Jurkat, Clone E6-1 (cell line): ENCODE measurements around the gene YPEL1.

Experiments used
- DNase-seq: peaks from one replicate; pipeline ENCODE4 v3.0.0-alpha.2; 2011; ENCODE audit warnings: low read depth, low spot score
- H3K4me3 ChIP-seq: 2 replicates; pipeline ENCODE4 v1.5.1; 2011; ENCODE audit warnings: mild to moderate bottlenecking, low read length, control low read depth, moderate library complexity

YPEL1 gene

DNA sequence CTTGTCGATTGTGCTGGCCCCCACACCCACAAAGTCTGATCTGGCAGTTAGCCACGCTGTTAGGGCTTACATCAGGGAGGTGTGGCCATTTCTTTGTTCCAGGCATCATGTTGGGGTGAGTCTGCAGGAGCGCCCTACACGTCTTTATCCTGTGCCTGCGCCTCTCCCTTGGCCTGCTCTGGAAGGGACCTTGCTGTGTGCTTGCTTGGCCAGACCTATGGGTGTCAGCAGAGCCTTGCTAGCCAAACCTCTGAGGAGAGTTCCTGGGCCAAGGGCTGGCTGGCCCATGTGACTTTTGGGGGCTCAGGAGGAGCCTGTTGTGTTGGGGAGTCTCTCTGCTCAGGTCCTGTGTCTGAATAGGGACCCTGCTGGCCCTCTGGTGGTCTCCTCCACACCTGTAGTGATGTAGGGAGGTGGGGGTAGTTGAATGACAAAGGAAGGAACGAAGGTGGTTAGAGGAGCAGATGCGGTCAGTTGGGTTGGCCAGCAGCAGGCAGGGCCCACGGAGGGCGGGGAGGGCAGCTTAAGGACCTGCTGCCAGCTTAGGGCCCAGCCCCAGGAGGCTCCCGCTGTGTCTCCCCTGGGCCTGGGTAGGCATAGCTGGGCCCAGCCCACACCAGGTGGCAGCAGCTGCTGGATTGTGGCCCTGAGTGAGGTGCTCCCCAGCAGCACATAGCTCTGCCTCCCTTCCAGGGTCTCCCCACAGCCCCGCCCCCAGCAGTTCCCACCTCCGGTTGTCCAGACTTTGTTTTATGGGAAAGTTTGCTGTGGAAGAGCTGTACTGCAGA, 61.9 kb downstream of the YPEL1 start:
- DNase-seq = no peak
- H3K4me3 ChIP-seq = no peak overlapping the region

DNA sequence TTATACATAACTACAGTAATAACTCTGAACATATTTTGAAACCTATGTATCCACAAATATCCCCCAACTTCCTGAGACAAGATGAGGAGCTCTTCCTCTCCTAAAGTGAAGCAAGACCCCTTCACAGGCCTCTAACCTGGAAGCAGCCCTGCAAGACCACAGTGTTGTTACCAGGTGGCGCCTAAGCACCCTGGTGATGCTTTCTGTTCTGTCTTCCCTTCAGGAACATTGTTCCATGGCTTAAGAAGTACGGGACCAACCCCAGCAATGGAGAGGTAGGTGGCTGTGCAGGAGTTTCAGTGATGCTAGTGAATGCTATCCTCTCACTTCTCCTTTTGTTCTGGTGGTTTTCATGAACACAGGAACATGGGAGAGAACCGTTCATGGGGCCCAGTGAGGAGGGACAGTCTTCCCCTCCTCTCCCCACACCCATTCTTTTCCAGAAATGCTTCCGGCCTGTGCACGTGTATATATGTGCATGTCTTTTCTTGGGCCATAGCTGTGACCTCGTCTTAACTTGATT, 63.4 kb downstream of the YPEL1 start:
- no peak for DNase-seq
- H3K4me3 ChIP-seq = no peak overlapping the region

DNA sequence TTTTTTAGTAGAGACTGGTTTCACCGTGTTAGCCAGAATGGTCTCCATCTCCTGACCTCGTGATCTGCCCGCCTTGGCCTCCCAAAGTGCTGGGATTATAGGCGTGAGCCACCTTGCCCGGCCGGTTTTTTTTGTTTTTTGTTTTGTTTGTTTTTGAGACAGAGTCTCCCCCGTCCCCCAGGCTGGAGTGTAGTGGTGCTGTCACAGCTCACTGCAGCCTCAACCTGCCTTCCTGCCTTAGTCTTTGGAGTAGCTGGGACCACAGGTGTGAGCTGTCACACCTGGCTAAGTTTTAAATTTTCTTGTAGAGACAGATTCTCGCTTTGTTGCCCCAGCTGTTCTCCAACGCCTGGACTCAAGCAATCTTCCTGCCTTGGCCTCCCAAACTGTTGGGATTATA, 66.6 kb downstream of the YPEL1 start:
- H3K4me3 ChIP-seq = no peak overlapping the region
- DNase-seq = no peak

DNA sequence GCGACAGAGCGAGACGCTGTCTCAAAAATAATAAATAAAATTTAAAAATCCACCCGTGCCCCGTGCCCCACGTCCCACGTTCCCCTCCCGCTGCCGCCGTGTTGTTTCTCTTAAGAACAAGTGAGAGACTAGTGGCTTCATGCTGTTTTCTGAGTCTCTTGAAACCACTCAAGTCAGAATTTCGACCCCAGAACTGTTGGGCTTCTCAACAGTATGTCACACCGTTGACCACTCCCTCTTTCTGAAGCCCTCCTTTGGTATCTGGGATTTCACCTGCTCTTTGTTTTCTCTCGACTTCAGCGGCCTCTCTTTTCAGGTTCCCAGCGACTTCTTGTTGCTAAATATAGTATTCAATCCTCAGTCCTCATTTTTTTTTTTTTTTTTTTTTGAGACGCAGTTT, 68.8 kb downstream of the YPEL1 start:
- peak overlapping the region; percentile 91 for H3K4me3 ChIP-seq
- no peak for DNase-seq

DNA sequence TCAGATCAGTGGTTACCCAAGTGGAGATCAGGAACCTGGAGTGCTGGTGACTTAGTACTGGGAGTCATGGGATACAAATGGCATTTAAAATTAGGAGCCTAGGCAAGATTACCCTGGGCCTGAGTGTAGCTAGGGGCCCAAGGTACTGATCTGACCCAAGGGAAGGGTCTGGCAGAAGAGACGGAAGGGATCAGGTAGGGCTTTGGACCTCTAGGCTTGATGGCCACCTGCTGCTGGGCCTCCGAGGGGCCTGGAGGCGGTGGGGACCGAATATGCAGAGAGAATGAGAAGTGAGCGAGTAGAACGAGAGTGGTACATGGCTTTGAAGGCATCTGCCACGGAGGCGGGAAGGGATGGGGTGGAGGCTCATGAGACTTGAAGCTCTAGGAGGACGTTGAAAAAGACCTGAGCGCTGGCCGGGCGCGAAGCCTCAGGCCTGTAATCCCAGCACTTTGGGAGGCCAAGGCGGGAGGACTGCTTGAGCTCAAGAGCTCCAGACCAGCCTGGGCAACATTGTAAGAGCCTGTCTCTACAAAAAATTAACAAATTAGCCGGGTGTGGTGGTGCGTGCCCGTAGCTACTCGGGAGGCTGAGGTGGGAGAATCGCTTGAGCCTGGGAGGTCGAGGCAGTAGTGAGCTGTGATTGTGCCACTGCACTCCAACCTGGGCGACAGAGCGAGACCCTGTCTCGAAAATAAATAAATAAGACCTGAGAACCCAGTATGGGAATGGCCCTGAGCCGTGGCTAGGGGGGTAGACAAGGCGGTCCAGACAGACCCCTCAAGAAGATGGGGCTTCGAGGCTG, 70.3 kb downstream of the YPEL1 start:
- H3K4me3 ChIP-seq = peak overlapping the region; percentile 91
- DNase-seq = no peak

DNA sequence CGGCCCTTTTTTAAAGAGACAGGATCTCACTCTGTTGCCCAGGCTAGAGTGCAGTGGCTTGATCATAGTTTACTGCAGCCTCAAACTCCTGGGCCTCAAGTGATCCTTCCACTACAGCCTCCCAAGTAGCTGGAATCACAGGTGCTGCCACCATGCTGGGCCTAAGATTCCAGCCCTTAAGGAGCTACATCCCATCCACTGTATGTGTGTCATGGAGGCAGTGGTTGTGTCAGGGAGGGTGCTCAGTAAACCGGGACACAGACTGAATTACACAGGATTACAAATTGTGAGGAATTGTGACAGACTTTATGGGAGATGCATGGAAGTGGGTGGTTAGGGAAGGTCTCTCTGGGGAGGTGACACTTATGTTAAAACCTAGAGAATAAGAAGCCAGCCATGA, 71.9 kb downstream of the YPEL1 start:
- DNase-seq = no peak

DNA sequence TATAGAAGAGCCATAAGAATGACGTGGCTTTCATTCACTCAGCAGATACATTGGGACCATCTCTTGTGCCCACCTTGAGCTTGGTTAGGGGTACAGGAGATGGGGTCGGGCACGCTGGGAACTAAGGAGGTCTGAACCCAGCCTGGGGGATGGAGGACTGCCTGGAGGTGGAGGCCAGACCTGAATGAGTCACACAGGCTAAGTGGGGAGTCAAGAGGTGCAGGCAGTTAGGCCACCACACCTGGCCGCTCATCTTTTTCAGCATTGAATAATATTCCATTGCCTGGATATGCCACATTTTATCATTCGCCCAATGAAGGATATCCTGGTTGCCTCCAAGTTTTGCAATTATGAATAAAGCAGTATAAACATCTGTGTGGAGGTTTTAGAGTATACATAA, 73.6 kb downstream of the YPEL1 start:
- DNase-seq = no peak

More for the DNA sequence above, 71.9 kb downstream of the YPEL1 start:
- no peak overlapping the region for H3K4me3 ChIP-seq

DNA sequence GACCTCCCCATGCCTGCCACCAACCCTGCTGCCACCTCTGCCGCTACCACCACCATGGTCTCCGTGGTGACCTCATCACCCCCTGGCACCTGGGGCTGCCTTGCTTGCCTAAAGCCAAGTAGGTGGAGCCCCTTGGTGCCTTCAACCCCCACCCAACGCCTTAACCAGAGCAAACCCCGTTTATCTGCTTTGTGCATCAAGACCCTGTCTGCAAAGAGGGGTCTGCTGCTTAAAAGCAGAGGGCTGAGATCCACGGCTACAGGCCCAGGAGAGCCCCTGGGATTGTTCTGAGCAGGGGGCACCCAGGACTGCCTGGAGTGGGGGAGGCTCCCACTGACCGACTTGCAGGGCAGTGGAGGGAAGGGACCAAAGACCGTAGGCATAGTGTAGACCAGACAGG, 74.7 kb downstream of the YPEL1 start:
- H3K4me3 ChIP-seq = no peak overlapping the region
- no peak for DNase-seq

More for the DNA sequence above, 73.6 kb downstream of the YPEL1 start:
- H3K4me3 ChIP-seq = no peak overlapping the region

DNA sequence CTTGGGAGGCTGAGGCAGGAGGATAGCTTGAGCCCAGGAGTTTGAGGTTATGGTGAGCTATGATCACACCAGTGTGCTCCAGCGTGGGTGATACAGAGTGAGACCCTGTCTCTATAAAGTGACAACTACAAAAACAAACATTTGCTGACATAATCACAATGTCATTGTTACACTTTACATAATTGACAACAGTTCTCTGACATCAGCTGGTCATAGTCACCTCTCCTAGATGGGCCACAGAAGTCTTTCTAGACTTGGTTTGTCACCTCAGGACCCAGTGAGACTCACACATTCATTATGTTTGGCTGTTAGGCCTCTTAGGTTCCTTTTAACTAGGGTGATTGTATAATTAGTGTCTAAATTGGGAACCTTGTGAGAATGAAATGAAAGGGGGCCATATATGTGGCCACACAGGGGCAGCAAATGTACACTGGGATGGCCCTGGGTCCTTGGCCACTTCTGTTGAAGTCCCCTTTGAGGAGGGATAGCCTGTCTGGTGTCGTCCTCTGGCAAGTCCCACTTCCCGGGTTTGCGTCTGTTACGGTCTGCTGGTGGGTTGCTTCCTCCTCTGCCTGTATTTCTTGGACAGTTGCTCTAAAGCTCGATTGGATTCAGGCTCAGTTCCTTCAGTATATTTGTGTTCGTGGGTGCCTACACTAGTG, 75.6 kb downstream of the YPEL1 start:
- no peak overlapping the region for H3K4me3 ChIP-seq
- DNase-seq = no peak

DNA sequence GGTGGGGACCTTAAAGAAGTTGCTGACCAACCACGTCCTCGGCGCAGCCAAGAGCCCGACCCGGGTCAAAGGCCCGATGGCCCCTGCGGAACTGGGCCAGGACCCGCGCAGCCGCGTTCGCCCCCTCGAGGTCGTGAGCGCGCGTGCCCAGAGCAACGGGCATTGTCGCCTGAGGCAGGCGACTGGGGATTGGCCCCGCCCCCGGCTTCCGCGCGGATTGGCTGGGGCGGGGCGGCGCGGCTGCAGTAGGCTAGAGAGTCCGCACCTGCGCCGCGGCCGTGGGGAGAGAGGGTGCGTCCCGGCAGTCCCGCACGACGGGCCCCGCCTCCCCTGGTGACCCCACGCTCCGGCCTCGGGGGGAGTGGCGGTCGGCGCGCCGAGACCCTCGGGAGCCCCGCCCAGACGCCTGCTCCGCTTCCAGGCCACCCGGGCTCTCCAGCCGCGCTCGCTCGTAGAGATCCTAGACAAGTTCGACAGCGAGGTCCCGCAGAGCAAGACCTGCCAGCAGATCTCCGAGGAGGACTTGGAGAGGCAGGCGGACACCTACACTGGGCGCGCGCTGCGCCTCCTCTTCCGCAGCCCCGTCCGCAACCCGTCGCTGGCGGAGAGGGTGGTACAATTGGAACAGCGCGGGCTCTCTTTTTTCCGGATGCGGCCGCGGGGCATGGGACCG, 78.1 kb downstream of the YPEL1 start:
- peak overlapping the region; percentile 71 for H3K4me3 ChIP-seq
- DNase-seq = peak; percentile 75

DNA sequence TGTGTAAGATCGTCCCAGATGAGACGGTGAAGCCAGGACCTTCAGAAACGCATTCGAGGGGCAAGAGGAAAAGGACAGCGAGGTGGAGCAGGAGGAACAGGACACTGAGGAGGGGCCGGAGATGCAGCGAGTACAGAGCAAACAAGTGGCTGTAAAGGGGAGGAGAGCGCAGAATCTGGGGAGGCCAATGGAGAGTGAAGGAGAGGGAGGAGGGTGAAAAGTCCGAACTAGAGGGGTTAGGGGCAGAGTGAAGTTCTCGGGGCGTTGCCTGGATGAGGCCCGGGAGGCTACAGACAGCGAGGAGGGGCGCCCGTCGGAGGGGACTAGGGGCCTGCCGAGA, 78.6 kb downstream of the YPEL1 start:
- DNase-seq = no peak

DNA sequence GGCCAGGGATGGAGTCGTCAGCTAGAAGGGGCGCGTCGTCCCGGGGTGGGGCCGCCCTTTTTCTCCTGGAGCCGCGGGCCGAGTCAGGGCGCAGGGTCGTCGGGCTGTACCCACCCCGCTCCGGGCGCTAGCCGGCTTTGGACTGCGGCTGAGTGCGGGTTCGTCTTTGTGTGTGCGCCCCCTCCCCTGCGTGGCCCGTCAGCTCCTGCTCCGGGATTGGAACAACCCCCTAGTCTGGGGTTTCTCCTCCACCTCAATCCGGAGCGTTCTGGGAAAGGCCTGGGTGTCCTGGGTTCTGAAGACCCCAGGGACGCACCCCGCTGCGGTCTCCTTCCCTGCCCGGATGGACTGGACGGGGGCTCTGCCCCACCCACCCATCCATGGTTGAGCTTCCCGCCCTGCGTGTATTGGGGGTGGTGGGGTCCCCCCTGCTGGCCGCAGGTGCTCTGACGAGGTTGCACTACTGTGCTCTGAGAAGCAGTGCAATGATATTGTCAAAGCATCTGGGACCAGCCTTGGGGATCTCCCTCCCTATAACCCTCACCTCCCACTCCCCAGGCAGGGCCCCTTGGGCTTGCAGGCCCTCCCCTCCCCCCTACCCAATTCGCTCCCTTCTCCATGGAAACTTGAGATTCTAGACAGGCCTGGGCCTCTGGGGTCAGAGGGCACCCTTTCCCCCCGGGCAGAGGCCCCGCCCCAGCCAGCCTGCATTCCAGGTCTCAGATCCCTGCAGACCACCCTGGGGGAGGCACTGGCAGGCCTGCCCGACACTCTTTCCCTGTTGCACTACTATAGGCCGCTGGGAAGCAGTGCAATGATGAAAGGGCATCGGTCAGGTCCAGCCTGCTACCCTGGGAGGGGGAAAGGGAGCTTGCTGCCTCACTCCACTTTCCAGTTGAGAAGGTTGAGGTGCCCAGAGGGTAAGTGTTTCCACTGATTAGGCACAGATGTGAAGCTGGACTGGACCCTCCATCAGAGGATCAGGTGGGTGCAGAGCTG, 82.7 kb downstream of the YPEL1 start:
- peak overlapping the region; percentile 80 for H3K4me3 ChIP-seq
- DNase-seq = no peak

More for the DNA sequence above, 78.6 kb downstream of the YPEL1 start:
- peak overlapping the region; percentile 71 for H3K4me3 ChIP-seq

DNA sequence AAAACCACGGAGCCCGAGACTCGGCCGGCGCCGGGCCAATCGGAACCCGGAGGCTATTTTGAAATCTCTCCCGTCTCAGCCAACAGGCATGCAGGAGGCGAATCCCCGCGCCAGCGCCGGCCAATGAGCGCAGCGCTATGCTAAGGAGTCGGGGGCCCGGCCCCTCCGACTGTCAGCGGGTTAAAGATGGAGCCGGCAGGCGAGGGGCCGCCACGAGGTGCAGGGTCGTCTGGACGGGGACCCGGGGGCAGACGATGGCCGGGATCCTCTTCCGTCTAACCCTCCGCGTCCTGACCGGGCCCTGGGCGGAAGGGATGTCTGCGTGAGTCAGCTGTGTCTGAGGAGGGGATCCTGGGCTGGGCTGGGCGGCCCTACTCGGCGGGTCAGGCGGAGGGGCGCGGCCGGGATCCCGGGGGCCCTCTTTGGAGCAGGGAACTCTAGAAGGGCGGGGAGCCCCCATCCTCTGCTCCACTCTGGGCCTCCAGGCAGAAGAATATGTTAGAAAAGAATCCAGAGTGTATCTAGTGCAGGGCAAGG, 83.5 kb downstream of the YPEL1 start:
- H3K4me3 ChIP-seq = peak overlapping the region; percentile 80
- peak; percentile 91 for DNase-seq

DNA sequence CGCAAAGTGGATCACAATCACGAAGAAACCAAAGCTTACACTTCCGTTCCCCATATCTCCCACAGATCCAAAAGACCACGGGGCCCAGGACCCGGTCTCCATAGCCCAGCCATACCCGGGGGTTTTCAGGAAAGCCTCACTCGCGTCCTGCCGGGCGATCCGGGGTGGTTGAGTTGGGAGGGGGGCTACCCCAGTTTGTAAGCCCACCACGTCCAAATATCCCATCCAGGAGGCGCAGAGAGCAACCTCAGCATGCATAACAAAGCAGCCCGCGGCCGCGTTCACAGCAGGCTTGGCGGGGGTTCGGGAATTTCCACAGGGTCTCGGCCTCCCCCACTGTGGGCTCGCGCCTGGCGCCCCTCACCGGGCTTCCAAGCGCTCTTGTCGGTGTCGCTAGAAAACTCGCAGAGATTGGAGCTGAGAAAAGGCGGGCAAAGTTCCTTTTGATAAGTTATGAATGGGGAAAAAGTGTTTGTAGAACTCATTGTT, 84.0 kb downstream of the YPEL1 start:
- no peak for DNase-seq
- peak overlapping the region; percentile 80 for H3K4me3 ChIP-seq

DNA sequence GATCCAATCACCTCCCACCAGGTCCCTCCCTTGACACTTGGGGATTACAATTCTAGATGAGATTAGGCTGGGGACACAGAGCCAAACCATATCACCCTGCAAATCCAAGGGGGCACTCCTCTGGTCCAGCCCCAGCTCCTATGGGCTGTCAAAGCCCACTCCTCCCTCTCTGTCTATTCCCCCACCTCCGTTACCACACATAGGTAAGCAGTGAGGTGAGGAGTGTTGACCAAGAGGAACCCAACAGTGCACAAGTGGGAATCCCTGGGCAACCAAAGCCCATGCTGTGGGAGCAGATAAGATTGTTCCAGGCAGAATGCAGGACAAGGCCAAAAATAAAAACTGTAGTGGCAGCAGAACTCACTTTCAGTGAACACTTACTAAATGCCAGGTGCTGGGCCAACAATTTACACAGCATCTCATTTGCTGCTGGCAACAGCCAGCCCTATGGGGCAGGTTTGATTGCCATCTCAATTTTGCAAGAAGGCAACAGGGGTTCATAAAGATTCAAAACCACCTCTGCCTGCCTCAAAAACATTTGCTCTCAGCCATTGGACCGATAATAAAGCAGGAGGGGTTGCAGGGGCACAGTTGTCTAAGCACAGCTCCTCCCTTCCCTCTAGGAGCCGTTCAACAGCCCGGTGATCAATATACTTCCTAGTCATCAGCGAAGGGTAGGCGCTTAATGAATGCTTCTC, 84.6 kb downstream of the YPEL1 start:
- H3K4me3 ChIP-seq = peak overlapping the region; percentile 80
- DNase-seq = no peak

DNA sequence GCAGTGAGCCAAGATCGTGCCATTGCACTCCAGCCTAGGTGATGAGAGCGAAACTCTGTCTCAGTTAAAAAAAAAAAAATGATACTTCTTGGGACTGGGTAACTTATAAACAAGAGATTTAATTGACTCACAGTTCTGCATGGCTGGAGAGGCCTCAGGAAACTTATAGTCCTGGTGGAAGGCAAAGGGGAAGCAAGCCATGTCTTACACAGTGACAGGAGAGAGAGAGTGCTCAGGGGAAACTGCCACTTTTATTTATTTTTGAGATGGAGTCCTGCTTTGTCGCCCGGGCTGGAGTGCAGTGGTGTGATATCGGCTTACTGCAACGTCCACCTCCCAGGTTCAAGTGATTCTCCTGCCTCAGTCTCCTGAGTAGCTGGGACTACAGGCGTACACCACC, 85.3 kb downstream of the YPEL1 start:
- H3K4me3 ChIP-seq = no peak overlapping the region

More for the DNA sequence above, 85.3 kb downstream of the YPEL1 start:
- no peak for DNase-seq
